HG02642 (cell line): ENCODE results near the gene CGREF1.
"Not testable (repeated sequence)": the region's sequence is repeated elsewhere in the genome, so short reads cannot be mapped to it uniquely, and the experiment has no call there.

Experiments
- ATAC-seq: cut with Tn5 transposase; IDR thresholded peaks from one replicate; pipeline ENCODE4 v1.9.1; 2021; ENCODE audit warnings: mild to moderate bottlenecking; ENCODE audit not compliant: unreplicated experiment, poor library complexity

The CGREF1 gene

DNA sequence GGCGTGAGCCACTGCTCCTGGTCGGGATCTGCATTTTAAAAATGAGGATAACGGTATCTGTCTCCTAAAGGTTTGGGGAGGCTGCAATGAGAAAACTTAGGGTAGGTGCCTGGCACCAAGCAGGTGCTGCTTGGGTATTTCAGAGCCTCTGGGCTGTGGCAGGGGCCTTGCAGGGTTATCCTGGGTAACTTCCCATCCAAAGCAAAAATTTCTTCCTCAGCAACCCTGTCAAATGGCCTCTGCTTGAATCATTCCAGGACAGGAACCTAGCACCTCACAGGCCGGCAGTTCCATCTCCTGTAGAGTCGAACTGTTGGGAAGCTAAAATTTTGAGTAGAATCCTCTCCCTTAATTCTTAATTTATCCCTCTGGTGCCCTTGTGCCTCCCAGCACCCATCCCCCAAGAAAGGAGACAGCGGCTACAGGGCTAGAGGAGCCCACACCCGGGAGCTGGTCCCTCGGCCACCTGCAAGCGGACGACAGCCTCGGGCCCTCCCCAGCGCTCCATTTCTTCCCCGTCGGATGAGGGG is 868 bp downstream of the CGREF1 start:
- ATAC-seq = no peak

DNA sequence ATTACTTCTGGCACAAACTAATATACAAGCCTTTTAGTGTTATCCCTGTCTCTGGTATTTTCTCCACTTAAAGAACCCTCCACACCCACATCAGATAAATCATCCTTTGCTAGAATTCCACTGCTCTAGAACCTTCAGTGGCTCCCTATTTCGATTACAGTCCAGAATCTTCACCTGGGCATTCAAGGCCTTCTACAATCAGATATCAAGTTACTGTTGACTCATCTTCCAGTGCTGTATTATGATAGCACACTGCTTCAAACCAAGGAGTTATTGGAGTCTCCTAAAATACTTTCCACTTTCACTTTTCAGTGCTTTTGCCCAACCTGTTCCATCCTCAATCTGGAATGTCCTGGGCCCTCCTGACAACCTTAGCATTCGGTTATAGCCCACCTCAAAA is 3.4 kb downstream of the CGREF1 start:
- ATAC-seq = no peak

DNA sequence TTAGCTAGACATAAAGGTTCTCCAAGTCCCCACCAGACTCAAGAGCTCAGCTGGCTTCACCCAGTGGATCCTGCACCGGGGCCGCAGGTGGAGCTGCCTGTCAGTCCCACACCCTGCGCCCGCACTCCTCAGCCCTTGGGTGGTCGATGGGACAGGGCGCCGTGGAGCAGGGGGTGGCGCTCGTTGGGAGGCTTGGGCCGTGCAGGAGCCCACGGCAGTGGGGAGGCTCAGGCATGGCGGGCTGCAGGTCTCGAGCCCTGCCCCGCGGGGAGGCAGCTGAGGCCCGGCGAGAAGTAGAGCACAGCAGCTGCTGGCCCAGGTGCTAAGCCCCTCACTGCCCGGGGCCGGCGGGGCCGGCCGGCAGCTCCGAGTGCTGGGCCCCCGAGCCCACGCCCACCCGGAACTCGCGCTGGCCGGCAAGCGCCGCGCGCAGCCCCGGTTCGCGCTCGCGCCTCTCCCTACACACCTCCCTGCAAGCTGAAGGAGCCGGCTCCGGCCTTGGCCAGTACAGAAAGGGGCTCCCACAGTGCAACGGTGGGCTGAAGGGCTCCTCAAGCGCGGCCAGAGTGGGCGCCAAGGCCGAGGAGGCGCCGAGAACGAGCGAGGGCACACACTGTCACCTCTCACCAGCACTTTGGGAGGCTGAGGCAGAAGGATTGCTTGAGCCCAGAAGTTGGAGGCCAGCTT is 7.4 kb downstream of the CGREF1 start:
- not testable (repeated sequence) for ATAC-seq

DNA sequence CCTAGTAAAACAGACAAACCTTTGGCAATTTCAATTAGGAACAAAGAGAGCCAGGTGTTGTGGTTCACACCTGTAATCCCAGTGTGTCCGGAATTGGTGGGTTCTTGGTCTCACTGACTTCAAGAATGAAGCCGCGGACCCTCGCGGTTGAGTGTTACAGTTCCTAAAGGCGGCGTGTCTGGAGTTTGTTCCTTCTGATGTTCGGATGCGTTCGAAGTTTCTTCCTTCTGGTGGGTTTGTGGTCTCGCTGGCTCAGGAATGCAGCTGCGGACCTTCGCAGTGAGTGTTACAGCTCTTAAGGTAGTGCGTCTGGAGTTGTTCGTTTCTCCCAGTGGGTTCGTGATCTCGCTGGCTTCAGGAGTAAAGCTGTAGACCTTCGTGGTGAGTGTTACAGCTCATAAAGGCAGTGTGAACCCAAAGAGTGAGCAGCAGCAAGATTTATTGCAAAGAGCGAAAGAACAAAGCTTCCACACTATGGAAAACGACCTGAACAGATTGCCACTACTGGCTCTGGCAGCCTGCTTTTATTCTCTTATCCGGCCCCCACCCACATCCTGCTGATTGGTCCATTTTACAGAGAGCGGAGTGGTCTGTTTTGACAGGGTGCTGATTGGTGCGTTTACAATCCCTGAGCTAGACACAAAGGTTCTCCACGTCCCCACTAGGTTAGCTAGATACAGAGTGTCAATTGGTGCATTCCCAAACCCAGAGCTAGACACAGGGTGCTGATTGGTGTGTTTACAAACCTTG is 8.2 kb downstream of the CGREF1 start:
- not testable (repeated sequence) for ATAC-seq

DNA sequence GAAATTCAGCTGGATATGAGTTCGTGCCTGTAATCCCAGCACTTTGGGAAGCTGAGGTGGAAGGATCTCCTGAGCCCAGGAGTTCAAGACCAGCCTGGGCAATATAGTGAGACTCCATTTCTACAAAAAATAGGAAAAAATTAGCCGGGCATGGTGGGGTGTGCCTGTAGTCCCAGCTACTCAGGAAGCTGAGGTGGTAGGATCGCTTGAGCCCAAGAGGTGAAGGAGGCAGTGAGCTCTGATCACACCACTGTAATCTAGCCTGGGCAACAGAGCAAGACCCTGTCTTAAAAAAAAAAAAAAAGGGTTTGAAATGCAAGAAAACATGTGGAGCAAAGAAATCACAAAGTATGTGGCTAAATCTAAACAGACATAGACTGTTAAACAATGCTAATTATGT is 9.8 kb downstream of the CGREF1 start:
- no peak for ATAC-seq

DNA sequence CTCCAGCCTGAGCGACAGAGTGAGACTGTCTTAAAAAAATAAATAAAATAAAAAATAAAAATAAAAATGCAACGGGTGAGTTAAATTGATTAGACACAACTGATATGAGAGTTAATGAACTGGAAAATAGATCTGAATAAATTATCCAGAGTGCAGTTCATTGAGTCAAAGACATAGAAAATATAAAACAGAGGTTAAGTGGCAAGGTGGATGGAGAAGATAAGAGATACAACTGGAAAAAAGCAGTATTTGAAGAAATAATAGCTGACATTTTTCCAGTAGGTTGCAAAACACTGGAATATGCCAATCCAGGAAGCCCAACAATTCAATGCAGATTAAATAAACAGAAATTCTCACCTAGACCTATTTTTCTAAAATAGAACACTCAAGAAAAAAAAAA is 10.7 kb downstream of the CGREF1 start:
- ATAC-seq = no peak

DNA sequence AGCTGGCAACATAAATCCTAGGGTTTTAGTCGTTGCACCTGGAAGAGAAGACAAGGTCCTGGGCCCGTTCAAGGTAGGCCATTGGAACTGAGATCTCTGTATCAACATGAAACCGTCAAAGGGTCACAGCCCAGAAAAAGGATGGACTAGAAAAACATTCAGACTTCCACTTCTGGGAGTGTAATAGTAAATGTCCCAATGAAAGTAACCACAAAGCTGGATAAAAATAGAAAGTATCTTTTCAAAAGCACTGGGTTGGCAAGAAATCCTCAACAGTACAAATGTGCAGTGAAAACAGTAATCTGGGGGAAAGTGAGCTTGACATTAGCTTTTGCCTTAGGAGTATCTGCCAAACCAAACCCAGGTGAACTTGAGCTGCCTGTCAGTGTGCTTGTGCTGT is 12.9 kb downstream of the CGREF1 start:
- ATAC-seq = no peak

DNA sequence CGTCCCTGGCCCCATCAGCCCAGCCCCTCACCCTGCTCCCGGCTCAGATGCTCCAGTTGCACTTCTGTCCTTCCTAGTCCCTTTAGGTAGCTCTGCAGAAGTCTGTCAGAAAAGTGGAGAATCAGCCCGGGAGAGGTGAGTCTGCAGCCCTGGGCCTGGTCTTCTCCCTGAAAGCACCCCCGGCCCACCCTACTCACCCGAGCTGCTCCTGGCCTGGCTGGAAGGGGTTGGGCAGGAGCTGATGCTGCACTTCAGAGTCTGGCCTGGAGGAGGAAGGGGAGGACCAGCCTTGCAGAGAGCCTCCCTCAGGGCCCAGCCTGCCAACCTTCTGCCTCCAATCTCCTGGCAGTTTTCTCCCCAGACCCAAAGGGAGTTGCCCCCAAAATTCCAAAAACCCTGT is 16.6 kb downstream of the CGREF1 start:
- no peak for ATAC-seq

DNA sequence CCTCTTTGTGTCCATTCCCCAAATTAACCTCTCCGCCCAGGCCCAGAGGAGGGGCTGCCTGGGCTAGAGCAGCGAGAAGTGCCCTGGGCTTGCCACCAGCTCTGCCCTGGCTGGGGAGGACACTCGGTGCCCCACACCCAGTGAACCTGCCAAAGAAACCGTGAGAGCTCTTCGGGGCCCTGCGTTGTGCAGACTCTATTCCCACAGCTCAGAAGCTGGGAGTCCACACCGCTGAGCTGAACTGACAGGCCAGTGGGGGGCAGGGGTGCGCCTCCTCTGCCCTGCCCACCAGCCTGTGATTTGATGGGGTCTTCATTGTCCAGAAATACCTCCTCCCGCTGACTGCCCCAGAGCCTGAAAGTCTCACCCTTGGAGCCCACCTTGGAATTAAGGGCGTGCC is 18.9 kb downstream of the CGREF1 start:
- no peak for ATAC-seq

DNA sequence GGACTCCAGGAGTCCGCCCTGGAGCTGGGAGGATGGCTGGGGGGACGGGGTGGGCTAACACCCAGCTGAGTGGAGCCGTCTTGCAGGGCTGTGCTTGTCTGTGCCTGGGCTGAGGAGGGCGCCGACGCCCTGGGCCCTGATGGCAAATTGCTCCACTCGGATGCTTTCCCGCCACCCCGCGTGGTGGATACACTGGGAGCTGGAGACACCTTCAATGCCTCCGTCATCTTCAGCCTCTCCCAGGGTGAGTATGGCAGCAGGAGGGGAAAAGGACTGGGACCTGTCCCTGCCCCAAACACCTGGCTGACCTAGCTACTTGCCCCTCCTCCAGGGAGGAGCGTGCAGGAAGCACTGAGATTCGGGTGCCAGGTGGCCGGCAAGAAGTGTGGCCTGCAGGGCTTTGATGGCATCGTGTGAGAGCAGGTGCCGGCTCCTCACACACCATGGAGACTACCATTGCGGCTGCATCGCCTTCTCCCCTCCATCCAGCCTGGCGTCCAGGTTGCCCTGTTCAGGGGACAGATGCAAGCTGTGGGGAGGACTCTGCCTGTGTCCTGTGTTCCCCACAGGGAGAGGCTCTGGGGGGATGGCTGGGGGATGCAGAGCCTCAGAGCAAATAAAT is 19.5 kb downstream of the CGREF1 start:
- ATAC-seq = no peak

DNA sequence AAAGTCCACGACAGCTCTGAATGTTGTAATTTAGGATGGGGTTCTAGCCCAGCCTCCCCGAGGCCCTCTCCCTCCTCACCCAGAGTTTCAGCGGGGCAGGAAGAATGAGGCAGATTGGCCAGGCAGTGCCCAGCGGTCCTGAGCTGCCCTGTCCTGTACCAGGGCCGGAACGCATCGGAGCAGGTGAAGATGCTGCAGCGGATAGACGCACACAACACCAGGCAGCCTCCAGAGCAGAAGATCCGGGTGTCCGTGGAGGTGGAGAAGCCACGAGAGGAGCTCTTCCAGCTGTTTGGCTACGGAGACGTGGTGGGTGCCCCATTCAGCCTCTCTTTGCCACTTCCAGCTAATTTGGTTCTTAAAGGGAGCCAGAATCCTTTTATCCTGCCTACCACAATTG is 21.6 kb downstream of the CGREF1 start:
- no peak for ATAC-seq

DNA sequence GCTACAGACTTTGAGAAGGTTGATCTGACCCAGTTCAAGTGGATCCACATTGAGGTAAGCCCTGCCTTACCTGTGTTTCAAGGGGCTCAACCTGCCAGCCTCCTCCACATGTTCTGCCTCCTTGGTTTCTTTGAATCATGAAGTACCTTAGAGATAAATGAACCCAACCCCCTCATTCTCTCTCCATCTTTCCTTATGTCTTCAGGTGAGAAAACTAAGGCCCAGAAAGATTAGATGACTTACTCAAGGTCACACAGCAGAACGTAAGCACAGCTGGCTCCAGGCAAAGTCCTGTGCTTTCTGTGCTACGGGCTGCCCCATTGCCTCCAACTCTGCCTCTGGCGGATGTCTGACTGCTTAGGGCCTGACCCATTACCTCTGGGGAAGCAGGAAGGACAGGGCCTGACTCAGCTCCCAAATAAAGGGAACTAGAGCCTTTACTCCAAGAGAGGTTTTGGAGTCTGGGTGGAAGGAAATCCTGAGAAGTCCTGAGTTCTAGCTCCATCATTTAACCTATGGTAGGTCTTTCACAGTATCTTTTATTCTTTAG is 22.1 kb downstream of the CGREF1 start:
- no peak for ATAC-seq

DNA sequence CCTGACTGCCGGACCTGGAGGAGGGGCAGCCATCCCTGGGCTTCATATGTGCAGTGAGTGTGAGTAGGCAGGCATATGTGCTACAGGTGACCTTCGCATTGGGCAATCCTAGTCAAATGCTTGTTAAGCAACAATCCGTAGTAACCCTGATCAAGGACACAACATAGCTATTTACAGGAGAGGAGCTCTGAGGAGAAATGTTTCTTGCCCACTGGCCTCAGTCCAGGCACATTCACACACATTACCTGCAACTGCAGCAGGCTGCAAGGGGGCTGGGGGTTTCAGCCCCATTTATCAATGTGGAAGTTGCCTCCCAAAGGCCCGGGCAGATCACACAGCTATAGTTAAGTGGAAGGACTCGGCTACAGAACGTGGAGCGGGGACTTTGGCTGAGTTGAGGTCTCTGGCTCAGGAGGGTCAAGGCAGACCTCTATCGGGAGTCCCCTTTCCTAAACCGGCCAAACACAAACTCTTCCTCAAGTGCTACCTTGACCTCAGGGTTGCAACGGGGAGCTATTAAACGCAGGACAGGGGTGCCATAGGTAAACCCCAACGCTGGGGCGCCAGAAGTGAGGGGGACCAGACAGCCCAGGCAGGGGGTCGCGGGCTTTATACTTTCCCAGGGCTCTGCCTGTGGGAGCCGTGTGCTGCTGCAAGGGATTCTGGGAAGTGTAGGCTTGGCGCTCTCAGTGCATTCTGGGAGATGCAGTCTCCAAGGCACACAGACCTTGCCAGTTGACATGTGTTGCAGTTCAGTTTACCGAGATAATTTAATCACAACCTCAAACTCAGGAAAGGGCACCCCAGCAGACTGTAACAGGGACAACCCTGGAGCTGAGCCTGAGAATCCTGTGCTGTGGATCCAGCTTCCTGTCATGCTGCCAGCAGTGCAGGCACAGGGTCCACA is 22.9 kb downstream of the CGREF1 start:
- ATAC-seq = peak; percentile 56

DNA sequence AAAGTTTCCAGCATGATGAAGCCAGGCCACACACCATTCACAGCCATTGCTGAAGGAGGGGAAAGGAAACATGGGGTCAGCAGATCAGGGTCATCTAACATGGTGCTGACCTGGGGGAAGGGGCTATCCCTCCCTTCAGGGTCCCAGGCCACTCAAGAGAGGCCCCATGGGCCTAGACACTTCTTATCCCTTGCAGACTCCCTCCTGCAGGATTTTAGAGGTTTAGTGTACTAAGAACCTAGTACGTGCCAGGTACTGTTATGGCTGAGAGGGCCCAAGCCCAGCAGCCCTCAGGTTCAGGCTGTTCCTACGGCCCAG is 23.5 kb downstream of the CGREF1 start:
- no peak for ATAC-seq

DNA sequence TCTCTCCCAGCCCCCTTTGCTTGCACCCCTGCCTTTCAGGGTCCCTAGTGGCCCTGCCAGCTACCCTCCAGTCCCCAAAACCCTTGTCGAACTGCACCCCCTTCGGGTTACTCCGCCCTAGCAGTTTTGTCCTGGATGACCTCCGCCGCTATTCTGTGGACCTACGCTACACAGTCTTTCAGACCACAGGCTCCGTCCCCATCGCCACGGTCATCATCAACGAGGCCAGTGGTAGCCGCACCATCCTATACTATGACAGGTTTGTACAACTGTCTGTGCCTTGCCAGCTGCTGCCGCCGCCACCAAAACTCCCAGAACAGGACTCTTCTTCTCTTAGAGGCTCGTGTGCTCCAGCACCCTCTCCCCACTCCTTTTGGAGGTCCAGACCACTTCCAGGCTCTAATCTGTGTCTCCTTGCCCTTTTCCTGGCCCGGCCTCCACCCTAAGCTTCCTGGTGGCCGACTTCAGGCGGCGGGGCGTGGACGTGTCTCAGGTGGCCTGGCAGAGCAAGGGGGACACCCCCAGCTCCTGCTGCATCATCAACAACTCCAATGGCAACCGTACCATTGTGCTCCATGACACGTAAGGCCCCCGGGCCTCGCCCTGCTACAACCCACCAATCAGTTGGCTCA is 24.5 kb downstream of the CGREF1 start:
- no peak for ATAC-seq

DNA sequence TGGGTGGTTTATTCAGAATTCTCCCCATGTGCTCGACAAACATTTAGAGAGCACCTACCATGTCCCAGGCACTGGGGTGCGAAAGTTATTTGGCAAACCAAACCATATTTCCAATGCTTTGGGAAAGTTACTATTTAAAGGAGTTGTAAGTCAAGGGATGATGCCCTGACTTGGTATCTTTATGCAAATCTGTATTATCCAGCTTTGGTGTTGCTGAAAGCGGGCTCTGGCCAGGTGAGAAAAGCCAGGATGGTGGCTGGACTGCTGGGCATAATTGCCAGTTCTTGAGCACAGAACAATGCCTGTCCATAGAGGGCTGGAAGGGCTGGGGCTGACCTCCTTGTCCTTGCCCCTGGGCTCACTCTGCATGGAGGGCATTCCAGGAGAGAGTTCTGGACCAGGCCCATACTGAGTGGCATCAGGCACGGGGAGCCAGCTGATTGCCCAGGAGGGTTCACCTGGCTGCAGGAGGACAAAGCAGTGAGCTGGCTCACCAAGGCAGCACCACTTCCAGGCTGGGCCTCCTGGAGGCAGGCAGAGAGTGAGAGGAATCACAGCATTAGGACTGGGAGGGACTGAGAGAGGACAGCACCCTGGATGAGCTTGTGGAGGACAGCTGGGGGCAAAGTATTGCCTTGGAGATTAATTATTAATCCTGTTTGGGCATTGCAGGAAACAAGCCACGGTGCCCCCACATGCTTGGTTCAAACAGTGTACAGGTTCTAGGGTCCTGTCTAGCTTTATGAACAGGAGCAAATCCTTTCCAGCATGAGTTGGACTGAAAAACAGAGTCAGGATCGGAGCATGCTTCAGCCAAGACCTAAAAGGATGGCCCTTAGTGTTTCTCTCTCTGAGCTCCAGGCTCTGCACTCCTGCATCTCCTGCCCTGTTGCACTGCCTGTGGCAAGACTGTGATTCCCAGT is 25.2 kb downstream of the CGREF1 start:
- ATAC-seq = no peak

DNA sequence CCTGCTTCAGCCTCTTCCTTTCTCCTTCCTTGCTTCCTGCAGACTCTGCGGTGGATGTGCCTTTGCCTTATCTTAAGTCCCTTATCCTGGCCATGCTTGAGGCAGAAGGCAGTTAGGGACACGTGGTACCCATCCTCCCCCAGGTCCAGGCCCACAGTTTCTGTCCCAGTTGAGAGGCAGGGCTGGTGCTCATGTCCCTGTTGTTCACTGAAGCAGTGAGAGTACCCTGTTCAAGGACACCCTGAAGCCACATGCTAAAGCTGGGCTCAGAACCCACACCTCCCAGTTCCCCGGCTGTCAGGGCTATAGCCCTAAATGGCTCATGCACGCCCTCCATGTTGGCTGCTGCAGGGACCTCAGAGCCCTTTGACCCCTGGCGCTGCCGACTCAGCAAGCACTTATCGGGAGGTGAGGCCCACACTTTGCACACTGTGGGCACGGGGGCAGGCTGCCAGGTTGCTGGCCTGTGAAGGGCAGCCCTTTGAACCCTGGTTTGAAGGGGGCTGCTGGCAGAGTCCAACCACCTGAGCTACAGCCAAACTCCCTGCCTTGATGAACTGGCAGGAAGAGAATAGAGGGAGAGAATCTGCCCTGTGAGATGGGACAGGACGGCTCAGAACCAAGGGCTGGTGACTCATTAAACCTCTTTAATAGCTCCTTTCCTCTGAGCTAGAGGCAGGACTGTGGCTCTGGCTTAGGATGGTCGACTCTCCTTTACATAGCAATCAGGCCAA is 26.1 kb downstream of the CGREF1 start:
- ATAC-seq = no peak
